AG04449 (cell line): ENCODE measurements around the gene TNS3.

Source experiments
- CTCF ChIA-PET: fragments of 350-600 bp; formaldehyde crosslinking; extraction: SDS; loops from one replicate; lab custom pipeline; 2021; ENCODE audit warnings: antibody characterized with exemption; lab: Yijun Ruan, JAX
- POLR2A ChIA-PET: fragments of 400-600, 350-600 bp; formaldehyde crosslinking; extraction: SDS; loops from one replicate; lab custom pipeline; 2020; ENCODE audit warnings: antibody characterized with exemption, inconsistent platforms; lab: Yijun Ruan, JAX
- DNase-seq: peaks from one replicate; pipeline ENCODE4 v3.0.0-alpha.2; 2010; ENCODE audit warnings: low read depth, low spot score
- H3K4me3 ChIP-seq: 2 replicates; pipeline ENCODE4 v1.5.1; 2011; ENCODE audit warnings: low read depth, mild to moderate bottlenecking, control low read depth, low read length
- CTCF ChIP-seq: IDR thresholded peaks from one replicate; pipeline ENCODE4 v1.5.1; 2011; ENCODE audit warnings: mild to moderate bottlenecking, moderate library complexity, low read length, control low read depth, inconsistent platforms; ENCODE audit not compliant: insufficient read depth; ENCODE audit errors: missing control alignments

Gene TNS3

GRCh38 chr7:47394216-47394615, 187.7 kb downstream of the TNS3 start:
- POLR2A ChIA-PET = no interaction called here
- H3K4me3 ChIP-seq = no peak overlapping the region
- TF ChIP-seq CTCF = no peak
- CTCF ChIA-PET = interaction anchor here (2.3 to 6.0 kb wide), 3 partner anchors 12 to 425 kb away, joined by 7 to 40 read pairs (median 16); no protein-coding TSS in a partner anchor
- DNase-seq = no peak

- DNase-seq = no peak
- CTCF ChIA-PET = interaction anchor here (0.8 to 6.0 kb wide), 10 partner anchors 11 to 426 kb away, joined by 3 to 40 read pairs (median 5); no protein-coding TSS in a partner anchor
- POLR2A ChIA-PET = no interaction called here
- no peak overlapping the region for H3K4me3 ChIP-seq
- TF ChIP-seq CTCF = no peak
Measured at GRCh38 chr7:47393406-47393805, 188.5 kb downstream of the TNS3 start.

GRCh38 chr7:47392241-47392759, 189.6 kb downstream of the TNS3 start:
- TF ChIP-seq CTCF = peak; percentile 71
- POLR2A ChIA-PET = interaction anchor here (0.9 kb wide), 2 partner anchors 9 to 17 kb away, joined by 3 read pairs; no protein-coding TSS in a partner anchor
- no peak for DNase-seq
- CTCF ChIA-PET = interaction anchor here (0.8 to 6.0 kb wide), 18 partner anchors 9 to 549 kb away, joined by 3 to 40 read pairs (median 4); no protein-coding TSS in a partner anchor
- no peak overlapping the region for H3K4me3 ChIP-seq

GRCh38 chr7:47391726-47392125, 190.2 kb downstream of the TNS3 start:
- TF ChIP-seq CTCF = no peak
- no peak overlapping the region for H3K4me3 ChIP-seq
- ChIA-PET CTCF (interaction anchor here (0.8 to 6.0 kb wide), 10 partner anchors 10 to 550 kb away, joined by 3 to 40 read pairs (median 5); no protein-coding TSS in a partner anchor), POLR2A (interaction anchor here (0.9 kb wide), 1 partner anchor 17 kb away, joined by 3 read pairs; no protein-coding TSS in a partner anchor)
- no peak for DNase-seq

GRCh38 chr7:47390914-47391313, 191.0 kb downstream of the TNS3 start:
- TF ChIP-seq CTCF = no peak
- POLR2A ChIA-PET = no interaction called here
- CTCF ChIA-PET = interaction anchor here (0.8 to 2.1 kb wide), 2 partner anchors 124 to 436 kb away, joined by 3 to 5 read pairs; no protein-coding TSS in a partner anchor

GRCh38 chr7:47389923-47390630, 191.8 kb downstream of the TNS3 start:
- CTCF ChIA-PET = interaction anchor here (0.9 kb wide), 1 partner anchor 13 kb away, joined by 3 read pairs; no protein-coding TSS in a partner anchor
- POLR2A ChIA-PET = no interaction called here
- TF ChIP-seq CTCF = no peak
- no peak overlapping the region for H3K4me3 ChIP-seq
- no peak for DNase-seq

More at GRCh38 chr7:47390914-47391313, 191.0 kb downstream of the TNS3 start:
- H3K4me3 ChIP-seq = no peak overlapping the region
- DNase-seq = no peak
